GM21528 (cell line): ENCODE measurements around the gene OR2T6.
"Not testable (repeated sequence)": the region's sequence is repeated elsewhere in the genome, so short reads cannot be mapped to it uniquely, and the experiment has no call there.

Source experiments
- ATAC-seq: cut with Tn5 transposase; IDR thresholded peaks from one replicate; pipeline ENCODE4 v1.9.1; 2021; ENCODE audit warnings: mild to moderate bottlenecking, moderate library complexity; ENCODE audit not compliant: unreplicated experiment, low FRiP score

Gene OR2T6

DNA sequence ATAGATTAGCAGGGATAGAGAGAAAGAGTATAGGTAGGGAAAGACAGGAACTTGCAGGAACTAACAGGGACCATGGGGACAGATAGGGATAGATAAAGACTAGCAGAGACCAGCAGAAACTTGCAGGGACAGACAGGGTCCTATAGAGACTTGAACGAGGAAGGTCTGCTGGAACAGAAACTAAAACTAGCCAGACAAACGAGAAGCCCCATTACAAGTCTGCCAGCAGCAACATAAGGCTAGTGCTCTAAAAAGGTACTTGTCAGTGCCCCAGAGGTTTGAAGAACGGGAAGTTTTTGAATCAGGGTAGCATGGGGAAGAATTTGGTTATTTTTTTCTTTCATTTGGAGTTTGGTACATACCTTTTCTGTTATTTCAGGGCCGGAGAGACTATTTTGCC lies 56.7 kb downstream of the OR2T6 start:
- not testable (repeated sequence) for ATAC-seq

DNA sequence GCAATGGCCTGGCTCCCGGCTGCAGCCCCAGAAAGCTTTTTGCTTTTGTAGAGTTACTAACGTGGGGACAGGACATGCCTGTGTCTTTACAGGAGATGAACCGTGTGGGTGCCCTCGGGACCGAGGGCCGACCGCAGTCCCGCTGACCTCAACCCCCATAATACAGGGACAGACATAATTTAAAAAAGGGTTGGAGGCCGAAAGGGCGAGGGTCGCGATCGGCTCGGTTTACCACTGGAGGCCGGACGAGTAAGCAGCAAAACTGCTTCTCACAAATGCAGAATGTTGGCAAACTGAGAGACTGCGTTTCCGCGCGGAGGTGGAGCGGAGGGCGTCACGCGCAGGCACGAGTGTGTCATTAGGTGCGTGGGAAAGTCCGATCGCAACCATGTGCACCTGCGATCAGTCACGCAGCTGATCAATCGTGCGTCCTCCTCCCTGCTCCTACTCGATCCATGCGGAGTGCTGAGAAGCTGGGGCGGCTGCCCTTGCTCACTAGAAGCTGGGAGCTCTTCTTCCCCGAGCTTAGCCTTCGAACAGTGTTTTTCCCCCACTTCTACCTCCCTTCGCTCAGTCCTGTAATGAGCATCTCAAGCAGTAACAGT lies 58.4 kb downstream of the OR2T6 start:
- ATAC-seq: not testable (repeated sequence)

DNA sequence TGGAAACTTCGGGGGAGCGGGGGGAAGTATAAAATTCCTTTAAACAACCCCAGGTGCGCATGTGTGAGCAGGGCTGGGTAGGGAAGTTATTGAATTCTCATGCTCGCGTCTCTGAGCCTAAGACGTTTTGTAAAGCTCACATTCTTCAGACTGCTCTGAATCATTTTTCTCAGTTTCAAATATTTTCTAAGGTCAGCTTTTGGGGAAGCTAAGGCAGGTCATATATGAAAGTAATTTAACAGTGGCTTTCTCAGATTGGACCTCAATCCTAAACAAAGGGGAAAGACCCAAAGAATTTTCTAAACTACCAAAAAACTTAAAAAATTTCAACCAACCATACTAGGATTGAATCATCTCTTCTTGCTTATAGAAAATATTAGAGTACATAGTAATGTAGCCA lies 59.4 kb downstream of the OR2T6 start:
- ATAC-seq: not testable (repeated sequence)

DNA sequence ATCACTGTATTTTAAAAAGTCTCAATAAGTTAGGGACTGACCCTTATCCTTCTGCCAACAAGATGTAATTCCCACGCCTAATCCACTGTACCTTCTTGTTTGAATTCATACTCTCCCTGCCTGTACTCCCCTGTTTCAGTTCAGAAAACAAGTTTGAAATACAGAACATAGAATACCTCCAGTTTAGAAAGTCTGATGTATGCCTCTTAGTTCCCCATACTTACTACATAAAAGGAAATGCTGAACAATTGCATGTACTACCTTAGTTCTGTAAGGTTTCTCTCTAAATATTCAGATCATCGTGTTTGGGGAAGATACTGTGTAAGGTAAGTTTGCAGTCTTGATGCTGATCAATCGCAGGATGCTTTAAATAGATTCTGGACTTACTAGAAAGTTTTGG lies 60.8 kb downstream of the OR2T6 start:
- peak; percentile 75 for ATAC-seq

DNA sequence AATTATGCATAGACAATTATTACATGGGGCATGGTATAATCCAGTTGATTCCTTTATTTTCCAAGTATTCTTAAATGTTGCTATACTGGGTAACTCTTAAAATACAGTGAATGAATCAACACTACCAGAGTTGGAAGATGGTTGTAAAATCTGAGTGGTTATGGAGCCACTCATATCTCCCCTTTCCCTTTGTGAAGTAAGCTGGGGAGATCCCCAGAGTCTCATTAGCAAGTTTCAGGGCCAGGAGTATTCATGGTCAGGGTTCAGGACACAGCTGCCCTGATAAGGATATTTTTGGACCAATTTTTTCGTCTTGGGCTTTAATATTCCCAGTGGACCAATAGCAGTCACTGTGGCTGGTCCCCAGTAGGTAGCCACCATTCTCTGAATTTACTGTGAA lies 63.1 kb downstream of the OR2T6 start:
- not testable (repeated sequence) for ATAC-seq

DNA sequence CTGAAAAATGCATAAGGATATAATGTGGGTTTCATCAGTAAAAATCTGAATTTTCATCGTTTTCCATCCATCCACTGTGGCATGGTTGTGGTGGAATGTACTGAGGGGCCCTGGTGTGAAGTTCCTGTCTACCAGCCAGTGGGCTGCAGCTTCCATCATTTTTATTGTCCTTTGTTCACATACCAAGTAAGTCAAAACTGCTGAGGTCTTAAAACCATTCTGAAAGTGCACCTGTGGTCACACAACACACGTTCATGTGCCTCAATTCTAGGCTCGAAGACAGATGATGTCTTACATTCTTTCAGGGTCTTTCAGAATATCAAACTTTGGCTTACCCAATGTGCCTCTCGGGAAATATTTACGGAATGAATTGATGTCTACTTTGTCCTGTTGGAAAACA lies 63.7 kb downstream of the OR2T6 start:
- not testable (repeated sequence) for ATAC-seq
